GM18870 (cell line): ENCODE results near the gene CHRNB1.
"Not testable (repeated sequence)": the region's sequence is repeated elsewhere in the genome, so short reads cannot be mapped to it uniquely, and the experiment has no call there.

Experiments
- ATAC-seq: cut with Tn5 transposase; IDR thresholded peaks from one replicate; pipeline ENCODE4 v1.9.1; 2021; ENCODE audit warnings: moderate library complexity; ENCODE audit not compliant: unreplicated experiment

CHRNB1 gene

DNA sequence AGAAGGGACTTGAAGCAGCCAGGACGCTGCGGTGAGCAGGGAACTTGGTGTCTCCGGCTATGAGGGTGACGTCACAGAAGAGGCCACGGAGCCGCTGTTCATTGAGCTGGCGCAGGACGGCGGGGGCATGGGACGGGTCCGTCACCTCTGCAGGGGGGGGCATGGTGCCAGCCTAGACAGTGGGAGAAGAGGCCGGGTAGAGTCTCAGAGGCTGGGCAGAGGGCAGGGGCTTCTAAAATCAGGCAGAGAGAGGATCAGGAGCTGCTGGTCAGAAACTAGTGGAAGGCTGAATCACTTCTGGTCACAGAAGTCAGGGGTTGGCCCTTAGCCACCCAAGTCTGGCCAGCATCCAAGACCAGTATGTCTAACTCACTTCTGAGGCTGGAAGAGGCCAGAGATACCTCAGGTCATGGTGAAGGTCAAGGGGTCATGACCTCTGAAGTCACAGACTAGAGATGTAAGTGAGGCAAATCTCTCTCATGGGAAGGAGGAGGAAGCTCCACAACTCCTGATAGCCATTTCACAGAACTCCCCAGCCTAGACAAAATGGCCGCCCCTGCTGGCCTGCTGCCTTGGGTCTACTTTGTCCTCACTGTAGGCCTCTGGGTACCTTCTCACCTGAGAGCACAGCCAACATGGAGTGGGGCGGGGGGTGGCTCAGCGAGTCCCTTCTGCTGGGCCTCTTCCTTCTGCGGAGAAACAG, 21.9 kb downstream of the CHRNB1 start:
- no peak for ATAC-seq

DNA sequence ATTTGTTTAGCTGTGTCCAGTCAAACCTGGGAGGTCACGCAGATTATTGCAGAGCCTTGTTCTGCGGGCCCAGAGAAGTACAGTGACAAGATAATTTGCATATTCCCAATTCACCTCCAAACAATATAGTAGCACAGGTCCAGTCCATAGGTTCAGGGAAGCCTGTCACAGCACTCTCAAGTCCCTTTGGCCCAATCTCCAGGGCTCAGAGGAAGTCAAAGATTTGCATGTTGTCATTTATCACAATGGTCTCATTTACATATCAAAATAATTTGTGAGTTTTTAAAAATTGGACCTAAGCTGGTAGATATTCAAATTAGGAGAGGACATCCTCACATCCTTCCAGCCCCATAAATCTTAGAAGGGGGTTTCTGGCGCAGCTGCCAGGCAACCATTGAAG, 22.6 kb downstream of the CHRNB1 start:
- no peak for ATAC-seq

DNA sequence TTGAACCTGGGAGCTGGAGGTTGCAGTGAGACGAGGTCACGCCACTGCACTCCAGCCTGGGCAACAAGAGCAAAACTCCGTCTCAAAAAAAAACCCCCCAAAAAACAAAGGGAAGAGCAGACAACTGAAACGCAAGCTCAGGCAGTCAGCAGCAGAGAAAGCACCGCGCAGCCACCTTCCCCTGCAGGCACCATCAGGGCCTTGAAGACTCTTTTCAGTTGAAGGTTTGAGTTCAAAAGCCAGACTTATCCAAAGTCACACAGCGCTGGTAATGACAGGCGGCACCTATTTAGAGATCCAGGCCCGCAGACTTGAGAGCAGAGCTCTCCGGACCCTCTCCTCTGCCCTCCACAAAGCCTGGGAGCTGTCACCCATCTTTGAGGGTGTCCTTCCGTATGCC, 23.4 kb downstream of the CHRNB1 start:
- ATAC-seq, result no peak

DNA sequence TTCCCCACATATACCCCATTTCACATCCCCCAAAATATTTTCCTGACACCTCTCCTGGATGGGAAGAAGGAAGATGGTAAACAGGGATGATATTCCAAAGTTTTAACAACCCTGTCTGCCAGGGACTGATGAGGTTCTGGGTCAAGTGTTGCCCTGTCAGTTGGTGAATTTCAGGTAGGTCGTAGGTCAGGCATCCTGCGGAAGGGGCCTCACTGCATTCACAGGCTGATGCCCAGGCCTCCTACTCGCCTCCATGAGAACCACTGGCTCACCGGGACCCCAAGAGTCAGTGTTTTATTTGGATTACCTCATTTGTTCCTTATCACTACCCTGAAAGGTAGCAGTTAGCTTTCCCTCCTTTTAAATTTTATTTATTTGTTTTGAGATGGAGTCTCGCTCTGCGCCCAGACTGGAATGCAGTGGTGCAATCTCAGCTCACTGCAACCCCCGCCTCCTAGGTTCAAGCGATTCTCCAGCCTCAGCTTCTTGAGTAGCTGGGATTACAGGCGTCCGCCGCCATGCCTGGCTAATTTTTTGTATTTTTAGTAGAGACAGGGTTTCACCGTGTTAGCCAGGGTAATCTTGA, 24.0 kb downstream of the CHRNB1 start:
- no peak for ATAC-seq

GRCh38 chr17:7469843-7470242, 25.0 kb downstream of the CHRNB1 start:
- ATAC-seq, result not testable (repeated sequence)

DNA sequence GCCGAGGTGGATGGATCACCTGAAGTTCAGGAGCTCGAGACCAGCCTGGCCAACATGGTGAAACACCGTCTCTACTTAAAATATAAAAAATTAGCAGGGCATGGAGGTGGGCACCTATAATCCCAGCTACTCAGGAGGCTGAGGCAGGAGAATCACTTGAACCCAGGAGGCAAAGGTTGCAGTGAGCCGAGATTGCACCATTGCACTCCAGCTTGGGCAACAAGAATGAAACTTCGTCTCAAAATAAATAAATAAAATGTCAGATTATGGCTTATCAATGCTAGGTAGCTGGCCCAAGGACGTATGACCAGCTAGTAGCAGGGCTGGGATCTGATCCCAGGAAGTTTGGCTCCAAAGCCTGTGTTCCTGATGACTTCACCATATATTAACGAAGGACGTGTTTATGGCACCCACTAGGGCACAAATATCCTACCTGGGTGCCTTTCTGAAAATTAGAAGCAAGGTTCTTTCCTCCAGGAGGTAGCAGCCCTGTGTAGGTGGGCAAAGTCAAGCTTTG, 25.7 kb downstream of the CHRNB1 start:
- not testable (repeated sequence) for ATAC-seq

- ATAC-seq, result no peak
These were observed 26.9 kb downstream of the CHRNB1 start for GRCh38 chr17:7471729-7472128.

DNA sequence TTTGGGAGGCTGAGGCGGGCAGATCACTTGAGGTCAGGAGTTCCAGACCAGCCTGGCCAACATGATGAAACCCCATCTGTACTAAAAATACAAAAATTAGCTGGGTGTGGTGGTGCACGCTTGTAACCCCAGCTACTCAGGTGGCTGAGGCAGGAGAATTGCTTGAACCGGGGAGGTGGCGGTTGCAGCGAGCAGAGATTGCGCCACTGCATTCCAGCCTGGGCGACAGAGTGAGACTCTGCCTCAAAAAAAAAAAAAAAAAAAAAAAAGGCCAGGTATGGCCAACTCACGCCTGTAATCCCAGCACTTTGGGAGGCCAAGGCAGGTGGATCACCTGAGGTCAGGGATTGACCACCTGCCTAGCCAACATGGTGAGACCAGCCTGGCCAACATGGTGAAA, 29.9 kb downstream of the CHRNB1 start:
- not testable (repeated sequence) for ATAC-seq

DNA sequence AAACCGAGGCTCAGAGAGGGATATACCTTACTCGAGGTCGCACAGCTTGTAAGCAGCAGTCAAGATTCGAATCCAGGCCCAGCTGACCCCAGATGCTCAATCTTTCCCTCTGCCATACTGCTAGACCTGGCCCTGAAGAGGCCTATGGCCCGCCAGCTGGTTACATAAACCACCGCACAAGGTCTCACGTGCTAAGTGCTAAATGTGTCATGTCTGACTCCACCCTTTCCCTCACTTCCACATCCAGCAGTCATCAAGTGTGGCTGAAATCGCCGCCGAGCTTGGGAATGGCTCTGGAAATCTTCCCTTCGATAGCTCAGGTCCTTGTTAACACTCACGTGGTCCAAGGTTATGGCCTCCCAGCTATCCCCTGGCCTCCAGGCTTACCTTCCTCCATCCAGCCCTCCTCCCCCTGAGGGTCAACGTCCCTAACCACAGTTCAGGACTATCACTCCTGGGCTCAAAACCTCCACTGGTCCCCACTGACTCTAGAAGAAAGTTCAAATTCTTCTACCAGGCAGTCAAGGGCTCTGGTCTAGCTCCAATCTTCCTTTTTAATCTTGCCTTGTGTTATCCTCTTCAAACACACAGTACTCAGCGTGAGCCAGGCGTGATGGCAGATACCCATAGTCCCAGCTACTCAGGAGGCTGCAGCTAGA, 31.0 kb downstream of the CHRNB1 start:
- no peak for ATAC-seq

GRCh38 chr17:7476494-7476893, 31.6 kb downstream of the CHRNB1 start:
- ATAC-seq, result no peak

- no peak for ATAC-seq
These were observed 32.1 kb downstream of the CHRNB1 start for GRCh38 chr17:7476951-7477350.

- ATAC-seq, result no peak
These were observed 32.8 kb downstream of the CHRNB1 start for GRCh38 chr17:7477392-7478275.

DNA sequence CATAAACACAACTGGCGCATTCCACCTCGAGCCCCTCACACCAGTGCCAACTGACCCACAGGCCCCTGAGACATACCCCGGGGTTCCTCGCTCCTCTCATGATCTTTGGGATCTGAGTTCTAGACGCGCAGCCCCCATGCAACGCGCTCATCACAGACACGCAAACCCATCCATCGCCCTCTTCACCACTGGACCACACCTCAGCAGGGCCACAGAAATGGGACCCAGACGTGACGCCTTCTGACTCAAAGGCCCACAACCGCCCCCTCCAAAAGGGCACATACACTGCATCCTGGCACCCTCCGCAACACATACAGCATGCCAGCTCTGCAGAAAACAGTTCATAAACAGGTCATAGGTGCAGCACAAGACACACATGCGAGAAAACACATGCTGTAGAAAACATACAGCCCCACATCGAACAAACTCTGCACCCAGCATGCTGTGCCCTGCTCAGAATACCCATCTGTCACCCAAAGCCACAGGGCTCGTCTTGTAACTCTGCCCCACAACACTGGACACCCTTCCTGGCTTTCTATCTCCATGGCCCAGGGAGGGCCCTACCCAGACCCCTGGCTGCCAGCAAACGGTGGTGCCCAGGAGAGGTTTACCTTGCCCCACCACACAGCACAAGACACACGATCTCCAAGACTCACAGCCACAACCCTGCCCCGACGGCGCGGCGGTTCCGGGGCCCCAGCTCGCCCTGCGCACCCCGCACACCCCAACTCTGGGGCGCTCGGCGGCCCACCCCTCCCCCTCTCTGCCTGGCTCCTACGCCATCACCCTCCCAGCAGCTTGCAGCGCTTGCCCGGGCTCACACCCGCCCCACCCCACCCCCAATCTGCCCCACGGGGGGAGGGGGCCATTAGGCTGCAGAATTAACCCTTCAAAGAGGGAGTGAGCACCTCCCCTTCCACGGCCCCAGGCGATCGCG, 33.7 kb downstream of the CHRNB1 start:
- no peak for ATAC-seq

DNA sequence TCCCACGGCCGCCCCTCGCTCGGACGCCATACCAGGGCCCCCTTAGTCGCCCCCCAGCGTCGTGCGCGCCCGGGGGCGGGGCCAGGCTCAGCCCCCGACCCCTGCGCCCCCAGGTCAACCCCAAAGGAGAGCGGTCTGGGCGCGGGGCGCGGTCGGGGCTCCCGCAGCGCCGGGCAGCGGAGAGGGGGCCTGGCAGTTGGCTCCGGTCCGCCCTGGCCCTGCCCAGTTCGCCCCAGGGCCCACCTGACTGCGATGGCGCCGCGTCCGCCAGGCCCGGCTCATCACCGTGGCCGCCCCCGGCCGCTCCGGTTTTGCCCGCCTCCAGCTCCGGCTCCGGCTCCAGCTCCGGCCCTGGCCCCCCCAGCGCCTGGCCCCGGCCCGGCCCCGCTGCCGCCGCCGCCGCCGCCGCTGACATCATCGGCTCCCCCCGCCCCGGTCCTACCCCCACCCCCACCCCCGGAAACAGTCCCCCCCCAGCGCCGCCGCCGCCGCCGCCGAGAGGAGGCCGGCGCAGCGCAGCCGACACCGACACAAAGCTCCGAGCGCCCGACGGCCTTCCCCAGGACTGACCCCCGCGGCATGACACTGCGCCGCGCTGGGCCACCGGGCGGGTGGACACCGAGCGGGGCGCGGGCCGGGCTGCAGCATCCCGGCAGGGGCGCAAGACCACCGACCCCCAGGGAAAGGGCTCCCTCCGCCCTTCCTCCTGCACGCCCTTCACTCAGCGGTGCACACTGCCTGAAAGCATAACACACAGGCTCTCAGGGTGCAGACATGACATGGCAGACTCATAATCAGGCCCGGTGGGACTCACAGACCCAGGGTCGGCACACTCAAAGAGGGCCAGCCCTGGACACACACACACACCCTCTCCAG, 34.6 kb downstream of the CHRNB1 start, which contains the start of gene ZBTB4:
Gene ZBTB4 (minus strand): TSS at position 419 of the 876 bp plus-strand sequence. CDS start 12,830 bp downstream, outside the sequence.
- no peak for ATAC-seq

- ATAC-seq, result no peak
These were observed 35.2 kb downstream of the CHRNB1 start for GRCh38 chr17:7480089-7480384.

GRCh38 chr17:7481275-7481674, 36.4 kb downstream of the CHRNB1 start, which contains the start of gene SLC35G6:
Gene SLC35G6 (plus strand): TSS chr17:7481446. CDS start chr17:7481517, 71 bp downstream.
- ATAC-seq, result not testable (repeated sequence)

DNA sequence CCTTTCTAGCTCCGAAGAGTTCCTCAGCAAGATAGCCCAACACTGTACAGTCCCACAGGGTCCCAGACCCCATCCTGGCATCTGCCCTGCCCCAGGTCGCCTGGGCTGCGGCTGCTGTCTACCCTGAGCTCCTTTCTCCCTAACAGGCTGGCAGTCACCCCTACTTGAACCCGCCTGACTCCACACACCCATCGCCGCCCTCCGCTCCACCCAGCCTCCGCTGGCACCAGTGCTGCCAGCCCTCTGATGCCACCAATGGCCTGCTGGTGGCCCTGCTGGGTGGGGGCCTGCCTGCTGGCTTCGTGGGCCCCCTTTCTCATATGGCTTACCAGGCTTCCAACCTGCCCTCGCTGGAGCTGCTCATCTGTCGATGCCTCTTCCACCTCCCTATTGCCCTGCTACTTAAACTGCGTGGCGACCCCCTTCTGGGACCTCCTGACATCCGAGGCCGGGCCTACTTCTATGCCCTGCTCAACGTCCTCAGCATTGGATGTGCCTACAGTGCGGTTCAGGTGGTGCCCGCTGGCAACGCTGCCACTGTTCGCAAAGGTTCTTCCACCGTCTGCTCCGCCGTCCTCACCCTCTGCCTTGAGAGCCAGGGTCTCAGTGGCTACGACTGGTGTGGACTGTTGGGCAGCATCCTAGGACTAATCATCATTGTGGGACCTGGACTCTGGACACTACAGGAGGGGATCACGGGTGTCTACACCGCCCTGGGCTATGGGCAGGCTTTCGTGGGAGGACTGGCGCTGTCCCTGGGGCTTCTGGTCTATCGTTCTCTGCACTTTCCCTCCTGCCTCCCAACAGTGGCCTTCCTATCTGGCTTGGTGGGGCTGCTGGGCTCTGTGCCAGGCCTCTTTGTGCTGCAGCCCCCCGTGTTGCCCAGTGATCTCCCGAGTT, 37.2 kb downstream of the CHRNB1 start:
- ATAC-seq, result not testable (repeated sequence)

GRCh38 chr17:7482742-7483088, 37.9 kb downstream of the CHRNB1 start:
- not testable (repeated sequence) for ATAC-seq
